K562 (cell line): ENCODE data around the gene RABGAP1. TPM values are rescaled to one million over a fixed set of nuclear protein-coding genes. Genes with fewer than 3 reads are reported as not detected.
A peak's percentile ranks its signal among the peaks of the same experiment; 100 is the strongest.

Source experiments
- CHCHD3 ChIP-seq: fragments of 250-450 bp; sonication (Bioruptor Pico); IDR thresholded peaks from 2 replicates; pipeline ENCODE4 v2.1.2; 2022; ENCODE audit warnings: mild to moderate bottlenecking
- OTX1 ChIP-seq: fragments of 450-650 bp; formaldehyde crosslinking; IDR thresholded peaks from 2 replicates; pipeline ENCODE4 v1.4.0; 2022; ENCODE audit warnings: mild to moderate bottlenecking
- PHF20 ChIP-seq: fragments of 450-650 bp; IDR thresholded peaks from 2 replicates; pipeline ENCODE4 v1.6.1; 2018; ENCODE audit not compliant: partially characterized antibody
- PTBP1 ChIP-seq: fragments of 200-400 bp; formaldehyde crosslinking; IDR thresholded peaks from 2 replicates; pipeline ENCODE4 v1.6.1; 2017; ENCODE audit warnings: low read depth, low read length
- TARDBP ChIP-seq: fragments of 450-650 bp; IDR thresholded peaks from 2 replicates; pipeline ENCODE4 v1.6.1; 2016
- ZNF253 ChIP-seq: fragments of 250-450 bp; sonication (Bioruptor Pico); conservative IDR thresholded peaks from 2 replicates; pipeline ENCODE4 v1.6.1; 2021; ENCODE audit warnings: mild to moderate bottlenecking
- ZSCAN32 ChIP-seq: fragments of 450-650 bp; formaldehyde crosslinking; IDR thresholded peaks from 2 replicates; pipeline ENCODE4 v1.4.0; 2020; ENCODE audit warnings: mild to moderate bottlenecking, moderate library complexity
- polyA plus RNA-seq, 8 experiments: library from polyadenylated mRNA; depleted of rRNA in 4 of 8; stranded (reverse) in 5 of 8; unstranded in 3 of 8; fragments of >200 nt; fragmentation: Nextera tagmentation in 2 of 8; fragmentation: Illumina TruSeq in 1 of 8; extraction: Ambion mirVana in 2 of 8; extraction: Trizol in 1 of 8; gene quantifications; 2 replicates each; pipeline versions ENCODE4 v1.2.1 to v1.2.3, GENCODE V29; 2011 to 2014; ENCODE audit warnings: inconsistent platforms in 1 of 8, missing spikeins in 1 of 8
- total RNA-seq, 7 experiments: library from RNA; depleted of rRNA in 6 of 7; stranded (reverse); fragments of >200 nt in 6 of 7; fragmentation: Illumina TruSeq in 2 of 7; extraction: Trizol in 2 of 7; gene quantifications; 2 replicates each; pipeline versions ENCODE4 v1.2.1 to v1.2.3, GENCODE V29; 2011 to 2021; ENCODE audit warnings: low replicate concordance in 1 of 7
- TF ChIP-seq, protein P1 (sequence below): IDR thresholded peaks from 3 replicates; pipeline ENCODE4 v1.6.1; 2011; ENCODE audit warnings: borderline replicate concordance, mild to moderate bottlenecking; ENCODE audit not compliant: insufficient read length, insufficient read depth
- TF ChIP-seq, protein P2 (sequence below): sonication (generic); formaldehyde crosslinking; IDR thresholded peaks from 2 replicates; pipeline ENCODE4 v1.8.0; 2022; ENCODE audit warnings: mild to moderate bottlenecking, missing genetic modification reagents
- TF ChIP-seq, protein P3 (sequence below): fragments of 450-650 bp; IDR thresholded peaks from 2 replicates; pipeline ENCODE4 v1.6.1; 2016; ENCODE audit warnings: mild to moderate bottlenecking, moderate library complexity

Gene RABGAP1
- total and polyA plus RNA-seq, 9 of the 15 experiments (the other 6 are each of a cell fraction or from before 2014, with no cell fraction given), result 1.5 to 22.7 (median 13.1) TPM

DNA sequence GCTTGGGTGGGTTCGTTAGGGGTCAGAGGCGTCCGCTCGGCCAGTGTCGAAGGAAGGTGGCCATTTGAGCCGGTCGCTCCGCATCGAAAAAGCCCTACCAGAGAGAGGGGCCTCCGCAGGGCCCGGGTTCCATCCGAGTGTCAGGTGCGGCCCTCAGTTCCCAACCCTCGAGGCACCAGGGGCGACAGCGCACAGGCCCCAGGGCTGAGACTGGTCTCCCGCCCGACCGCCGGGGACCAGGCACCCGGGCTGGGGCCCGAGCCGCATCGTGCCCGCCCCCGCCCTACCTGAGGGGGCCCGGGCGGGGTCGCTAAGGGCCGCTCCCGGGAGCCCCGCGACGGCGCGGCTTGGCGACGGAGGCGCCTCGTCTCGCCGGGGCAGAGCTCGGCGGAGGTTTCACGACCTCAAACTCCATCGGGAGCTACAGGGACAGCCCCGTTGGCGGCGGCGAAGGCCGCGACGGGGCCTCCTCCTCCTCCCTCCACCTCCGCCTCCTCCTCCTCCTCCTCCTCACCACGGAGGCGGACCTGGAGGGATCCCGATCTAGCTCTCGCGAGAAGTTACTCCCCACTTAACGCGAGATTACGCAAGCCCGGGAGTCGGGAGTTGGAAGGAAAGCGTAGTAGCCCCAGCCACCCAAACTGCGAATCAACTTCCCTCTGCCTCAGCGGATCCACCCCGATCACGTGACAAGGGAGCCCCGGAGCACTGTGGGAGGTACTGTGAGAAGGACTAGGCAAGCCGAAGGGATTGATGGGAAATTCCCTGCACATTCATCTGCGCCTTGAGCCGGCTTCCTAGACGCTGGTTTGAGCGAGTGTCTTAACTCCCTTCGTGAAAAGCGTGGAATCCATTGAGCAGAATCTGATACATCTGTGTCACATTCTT, 35.8 kb upstream of the RABGAP1 start, which contains the start of gene RC3H2 (continued):
- no peak for TF ChIP-seq OTX1 (CRISPR knock-in tag)
- peak; percentile 71; the same call in 1 of the 2 replicates for TF ChIP-seq ZSCAN32 (CRISPR knock-in tag)
- no peak for TF ChIP-seq TARDBP
- TF ChIP-seq, protein P1, sequence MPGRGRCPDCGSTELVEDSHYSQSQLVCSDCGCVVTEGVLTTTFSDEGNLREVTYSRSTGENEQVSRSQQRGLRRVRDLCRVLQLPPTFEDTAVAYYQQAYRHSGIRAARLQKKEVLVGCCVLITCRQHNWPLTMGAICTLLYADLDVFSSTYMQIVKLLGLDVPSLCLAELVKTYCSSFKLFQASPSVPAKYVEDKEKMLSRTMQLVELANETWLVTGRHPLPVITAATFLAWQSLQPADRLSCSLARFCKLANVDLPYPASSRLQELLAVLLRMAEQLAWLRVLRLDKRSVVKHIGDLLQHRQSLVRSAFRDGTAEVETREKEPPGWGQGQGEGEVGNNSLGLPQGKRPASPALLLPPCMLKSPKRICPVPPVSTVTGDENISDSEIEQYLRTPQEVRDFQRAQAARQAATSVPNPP, result no peak
- TF ChIP-seq, protein P2, sequence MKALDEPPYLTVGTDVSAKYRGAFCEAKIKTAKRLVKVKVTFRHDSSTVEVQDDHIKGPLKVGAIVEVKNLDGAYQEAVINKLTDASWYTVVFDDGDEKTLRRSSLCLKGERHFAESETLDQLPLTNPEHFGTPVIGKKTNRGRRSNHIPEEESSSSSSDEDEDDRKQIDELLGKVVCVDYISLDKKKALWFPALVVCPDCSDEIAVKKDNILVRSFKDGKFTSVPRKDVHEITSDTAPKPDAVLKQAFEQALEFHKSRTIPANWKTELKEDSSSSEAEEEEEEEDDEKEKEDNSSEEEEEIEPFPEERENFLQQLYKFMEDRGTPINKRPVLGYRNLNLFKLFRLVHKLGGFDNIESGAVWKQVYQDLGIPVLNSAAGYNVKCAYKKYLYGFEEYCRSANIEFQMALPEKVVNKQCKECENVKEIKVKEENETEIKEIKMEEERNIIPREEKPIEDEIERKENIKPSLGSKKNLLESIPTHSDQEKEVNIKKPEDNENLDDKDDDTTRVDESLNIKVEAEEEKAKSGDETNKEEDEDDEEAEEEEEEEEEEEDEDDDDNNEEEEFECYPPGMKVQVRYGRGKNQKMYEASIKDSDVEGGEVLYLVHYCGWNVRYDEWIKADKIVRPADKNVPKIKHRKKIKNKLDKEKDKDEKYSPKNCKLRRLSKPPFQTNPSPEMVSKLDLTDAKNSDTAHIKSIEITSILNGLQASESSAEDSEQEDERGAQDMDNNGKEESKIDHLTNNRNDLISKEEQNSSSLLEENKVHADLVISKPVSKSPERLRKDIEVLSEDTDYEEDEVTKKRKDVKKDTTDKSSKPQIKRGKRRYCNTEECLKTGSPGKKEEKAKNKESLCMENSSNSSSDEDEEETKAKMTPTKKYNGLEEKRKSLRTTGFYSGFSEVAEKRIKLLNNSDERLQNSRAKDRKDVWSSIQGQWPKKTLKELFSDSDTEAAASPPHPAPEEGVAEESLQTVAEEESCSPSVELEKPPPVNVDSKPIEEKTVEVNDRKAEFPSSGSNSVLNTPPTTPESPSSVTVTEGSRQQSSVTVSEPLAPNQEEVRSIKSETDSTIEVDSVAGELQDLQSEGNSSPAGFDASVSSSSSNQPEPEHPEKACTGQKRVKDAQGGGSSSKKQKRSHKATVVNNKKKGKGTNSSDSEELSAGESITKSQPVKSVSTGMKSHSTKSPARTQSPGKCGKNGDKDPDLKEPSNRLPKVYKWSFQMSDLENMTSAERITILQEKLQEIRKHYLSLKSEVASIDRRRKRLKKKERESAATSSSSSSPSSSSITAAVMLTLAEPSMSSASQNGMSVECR (CRISPR knock-in tag), result no peak
- peak; percentile 68 for TF ChIP-seq PHF20
- TF ChIP-seq, protein P3, sequence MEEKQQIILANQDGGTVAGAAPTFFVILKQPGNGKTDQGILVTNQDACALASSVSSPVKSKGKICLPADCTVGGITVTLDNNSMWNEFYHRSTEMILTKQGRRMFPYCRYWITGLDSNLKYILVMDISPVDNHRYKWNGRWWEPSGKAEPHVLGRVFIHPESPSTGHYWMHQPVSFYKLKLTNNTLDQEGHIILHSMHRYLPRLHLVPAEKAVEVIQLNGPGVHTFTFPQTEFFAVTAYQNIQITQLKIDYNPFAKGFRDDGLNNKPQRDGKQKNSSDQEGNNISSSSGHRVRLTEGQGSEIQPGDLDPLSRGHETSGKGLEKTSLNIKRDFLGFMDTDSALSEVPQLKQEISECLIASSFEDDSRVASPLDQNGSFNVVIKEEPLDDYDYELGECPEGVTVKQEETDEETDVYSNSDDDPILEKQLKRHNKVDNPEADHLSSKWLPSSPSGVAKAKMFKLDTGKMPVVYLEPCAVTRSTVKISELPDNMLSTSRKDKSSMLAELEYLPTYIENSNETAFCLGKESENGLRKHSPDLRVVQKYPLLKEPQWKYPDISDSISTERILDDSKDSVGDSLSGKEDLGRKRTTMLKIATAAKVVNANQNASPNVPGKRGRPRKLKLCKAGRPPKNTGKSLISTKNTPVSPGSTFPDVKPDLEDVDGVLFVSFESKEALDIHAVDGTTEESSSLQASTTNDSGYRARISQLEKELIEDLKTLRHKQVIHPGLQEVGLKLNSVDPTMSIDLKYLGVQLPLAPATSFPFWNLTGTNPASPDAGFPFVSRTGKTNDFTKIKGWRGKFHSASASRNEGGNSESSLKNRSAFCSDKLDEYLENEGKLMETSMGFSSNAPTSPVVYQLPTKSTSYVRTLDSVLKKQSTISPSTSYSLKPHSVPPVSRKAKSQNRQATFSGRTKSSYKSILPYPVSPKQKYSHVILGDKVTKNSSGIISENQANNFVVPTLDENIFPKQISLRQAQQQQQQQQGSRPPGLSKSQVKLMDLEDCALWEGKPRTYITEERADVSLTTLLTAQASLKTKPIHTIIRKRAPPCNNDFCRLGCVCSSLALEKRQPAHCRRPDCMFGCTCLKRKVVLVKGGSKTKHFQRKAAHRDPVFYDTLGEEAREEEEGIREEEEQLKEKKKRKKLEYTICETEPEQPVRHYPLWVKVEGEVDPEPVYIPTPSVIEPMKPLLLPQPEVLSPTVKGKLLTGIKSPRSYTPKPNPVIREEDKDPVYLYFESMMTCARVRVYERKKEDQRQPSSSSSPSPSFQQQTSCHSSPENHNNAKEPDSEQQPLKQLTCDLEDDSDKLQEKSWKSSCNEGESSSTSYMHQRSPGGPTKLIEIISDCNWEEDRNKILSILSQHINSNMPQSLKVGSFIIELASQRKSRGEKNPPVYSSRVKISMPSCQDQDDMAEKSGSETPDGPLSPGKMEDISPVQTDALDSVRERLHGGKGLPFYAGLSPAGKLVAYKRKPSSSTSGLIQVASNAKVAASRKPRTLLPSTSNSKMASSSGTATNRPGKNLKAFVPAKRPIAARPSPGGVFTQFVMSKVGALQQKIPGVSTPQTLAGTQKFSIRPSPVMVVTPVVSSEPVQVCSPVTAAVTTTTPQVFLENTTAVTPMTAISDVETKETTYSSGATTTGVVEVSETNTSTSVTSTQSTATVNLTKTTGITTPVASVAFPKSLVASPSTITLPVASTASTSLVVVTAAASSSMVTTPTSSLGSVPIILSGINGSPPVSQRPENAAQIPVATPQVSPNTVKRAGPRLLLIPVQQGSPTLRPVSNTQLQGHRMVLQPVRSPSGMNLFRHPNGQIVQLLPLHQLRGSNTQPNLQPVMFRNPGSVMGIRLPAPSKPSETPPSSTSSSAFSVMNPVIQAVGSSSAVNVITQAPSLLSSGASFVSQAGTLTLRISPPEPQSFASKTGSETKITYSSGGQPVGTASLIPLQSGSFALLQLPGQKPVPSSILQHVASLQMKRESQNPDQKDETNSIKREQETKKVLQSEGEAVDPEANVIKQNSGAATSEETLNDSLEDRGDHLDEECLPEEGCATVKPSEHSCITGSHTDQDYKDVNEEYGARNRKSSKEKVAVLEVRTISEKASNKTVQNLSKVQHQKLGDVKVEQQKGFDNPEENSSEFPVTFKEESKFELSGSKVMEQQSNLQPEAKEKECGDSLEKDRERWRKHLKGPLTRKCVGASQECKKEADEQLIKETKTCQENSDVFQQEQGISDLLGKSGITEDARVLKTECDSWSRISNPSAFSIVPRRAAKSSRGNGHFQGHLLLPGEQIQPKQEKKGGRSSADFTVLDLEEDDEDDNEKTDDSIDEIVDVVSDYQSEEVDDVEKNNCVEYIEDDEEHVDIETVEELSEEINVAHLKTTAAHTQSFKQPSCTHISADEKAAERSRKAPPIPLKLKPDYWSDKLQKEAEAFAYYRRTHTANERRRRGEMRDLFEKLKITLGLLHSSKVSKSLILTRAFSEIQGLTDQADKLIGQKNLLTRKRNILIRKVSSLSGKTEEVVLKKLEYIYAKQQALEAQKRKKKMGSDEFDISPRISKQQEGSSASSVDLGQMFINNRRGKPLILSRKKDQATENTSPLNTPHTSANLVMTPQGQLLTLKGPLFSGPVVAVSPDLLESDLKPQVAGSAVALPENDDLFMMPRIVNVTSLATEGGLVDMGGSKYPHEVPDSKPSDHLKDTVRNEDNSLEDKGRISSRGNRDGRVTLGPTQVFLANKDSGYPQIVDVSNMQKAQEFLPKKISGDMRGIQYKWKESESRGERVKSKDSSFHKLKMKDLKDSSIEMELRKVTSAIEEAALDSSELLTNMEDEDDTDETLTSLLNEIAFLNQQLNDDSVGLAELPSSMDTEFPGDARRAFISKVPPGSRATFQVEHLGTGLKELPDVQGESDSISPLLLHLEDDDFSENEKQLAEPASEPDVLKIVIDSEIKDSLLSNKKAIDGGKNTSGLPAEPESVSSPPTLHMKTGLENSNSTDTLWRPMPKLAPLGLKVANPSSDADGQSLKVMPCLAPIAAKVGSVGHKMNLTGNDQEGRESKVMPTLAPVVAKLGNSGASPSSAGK, result peak; percentile 44
- 0 out of 2 replicates have a peak, but pooled peaks have one; percentile 19 for TF ChIP-seq ZNF253
- TF ChIP-seq PTBP1, result no peak
- TF ChIP-seq CHCHD3 (CRISPR knock-in tag), result peak; percentile 78; the same call in 1 of the 2 replicates
